K562 (cell line): ENCODE measurements around the gene PSMD9. TPM values are rescaled to one million over a fixed set of nuclear protein-coding genes. Genes with fewer than 3 reads are reported as not detected.

Experiments used
- GATA2 ChIP-seq: sonication (generic); formaldehyde crosslinking; IDR thresholded peaks from 2 replicates; pipeline ENCODE4 v1.4.0; 2020; ENCODE audit warnings: mild to moderate bottlenecking, missing genetic modification reagents
- NONO ChIP-seq, 2 experiments: fragments of 200-400 bp in 1 of 2; fragments of 450-650 bp in 1 of 2; formaldehyde crosslinking in 1 of 2; IDR thresholded peaks; 2 replicates each; pipeline ENCODE4 v1.6.1; 2017; ENCODE audit warnings: low read depth in 2 of 2, mild to moderate bottlenecking in 2 of 2, moderate library complexity in 2 of 2, low read length in 1 of 2
- NR4A1 ChIP-seq, 2 experiments: fragments of 250-450 bp in 1 of 2; fragments of 450-650 bp in 1 of 2; sonication (Bioruptor Pico) in 1 of 2; IDR thresholded peaks; 2 replicates each; pipeline versions ENCODE4 v1.4.0 to v1.6.1; 2016 to 2020; ENCODE audit warnings: mild to moderate bottlenecking in 2 of 2, missing compliant biosample characterization in 1 of 2, missing genetic modification characterization in 1 of 2, moderate library complexity in 1 of 2
- PHF8 ChIP-seq: fragments of 200-600 bp; sonication (generic); IDR thresholded peaks from 2 replicates; pipeline ENCODE4 v1.6.1; 2012; ENCODE audit warnings: mixed run types, mild to moderate bottlenecking, inconsistent platforms, low read length, moderate library complexity, borderline replicate concordance
- RCOR1 ChIP-seq, 2 experiments: IDR thresholded peaks; 2 replicates each; pipeline ENCODE4 v1.6.1; 2012; ENCODE audit warnings: low read depth in 2 of 2, low read length in 2 of 2, borderline replicate concordance in 1 of 2, improper control_type of control experiment in 1 of 2
- THRB ChIP-seq: fragments of 450-650 bp; formaldehyde crosslinking; conservative IDR thresholded peaks from 2 replicates; pipeline ENCODE4 v1.4.0; 2022; ENCODE audit warnings: mild to moderate bottlenecking, missing genetic modification characterization
- YBX1 ChIP-seq: fragments of 450-650 bp; IDR thresholded peaks from 2 replicates; pipeline ENCODE4 v1.7.1; 2016; ENCODE audit warnings: mild to moderate bottlenecking
- polyA plus RNA-seq, 8 experiments: library from polyadenylated mRNA; depleted of rRNA in 4 of 8; stranded (reverse) in 5 of 8; unstranded in 3 of 8; fragments of >200 nt; fragmentation: Nextera tagmentation in 2 of 8; fragmentation: Illumina TruSeq in 1 of 8; extraction: Ambion mirVana in 2 of 8; extraction: Trizol in 1 of 8; gene quantifications; 2 replicates each; pipeline versions ENCODE4 v1.2.1 to v1.2.3, GENCODE V29; 2011 to 2014; ENCODE audit warnings: inconsistent platforms in 1 of 8, missing spikeins in 1 of 8
- total RNA-seq, 7 experiments: library from RNA; depleted of rRNA in 6 of 7; stranded (reverse); fragments of >200 nt in 6 of 7; fragmentation: Illumina TruSeq in 2 of 7; extraction: Trizol in 2 of 7; gene quantifications; 2 replicates each; pipeline versions ENCODE4 v1.2.1 to v1.2.3, GENCODE V29; 2011 to 2021; ENCODE audit warnings: low replicate concordance in 1 of 7
- TF ChIP-seq, protein P1 (sequence below), 2 experiments: fragments of 450-650 bp in 1 of 2; sonication (generic) in 1 of 2; formaldehyde crosslinking in 1 of 2; IDR thresholded peaks in 1 of 2; conservative IDR thresholded peaks in 1 of 2; 2 replicates each; pipeline versions ENCODE4 v1.6.1 to v1.8.1; 2016 to 2023; ENCODE audit warnings: mild to moderate bottlenecking in 2 of 2, moderate library complexity in 2 of 2, inconsistent platforms in 1 of 2, missing genetic modification reagents in 1 of 2
- TF ChIP-seq, protein P2 (sequence below): IDR thresholded peaks from 2 replicates; pipeline ENCODE4 v1.6.1; 2014; ENCODE audit warnings: antibody characterized with exemption
- TF ChIP-seq, protein P3 (sequence below), 2 experiments: fragments of 200-800 bp in 1 of 2; sonication (Bioruptor generic) in 1 of 2; sonication (generic) in 1 of 2; formaldehyde crosslinking in 1 of 2; IDR thresholded peaks in 1 of 2; conservative IDR thresholded peaks in 1 of 2; 2 replicates each; pipeline versions ENCODE4 v1.5.0 to v1.6.1; 2016 to 2020; ENCODE audit warnings: missing compliant biosample characterization in 1 of 2, missing genetic modification characterization in 1 of 2, missing genetic modification reagents in 1 of 2
- TF ChIP-seq, protein P4 (sequence below): fragments of 200-800 bp; sonication (Bioruptor generic); IDR thresholded peaks from 2 replicates; pipeline ENCODE4 v1.6.1; 2016; ENCODE audit warnings: missing genetic modification characterization, missing compliant biosample characterization
- TF ChIP-seq, protein P5 (sequence below): fragments of 450-650 bp; IDR thresholded peaks from 2 replicates; pipeline ENCODE4 v1.6.1; 2016; ENCODE audit warnings: low read depth, mild to moderate bottlenecking, moderate library complexity

The PSMD9 gene
- total and polyA plus RNA-seq, 9 of the 15 experiments (the other 6 are each of a cell fraction or from before 2014, with no cell fraction given), result 12.2 to 143 (median 61.3) TPM

- TF ChIP-seq THRB (CRISPR knock-in tag) (no peak), NR4A1 (CRISPR knock-in tag; IDR thresholded peaks at IDR 0.05) (no peak), NR4A1 (tag; IDR thresholded peaks at IDR 0.05) (peak; percentile 75), YBX1 (no peak), NONO (IDR thresholded peaks at IDR 0.05; ENCODE audit: low read depth in 2 of 2, low read length in 1 of 2) (no peak), GATA2 (CRISPR knock-in tag) (peak; percentile 90), RCOR1 (IDR thresholded peaks at IDR 0.05; ENCODE audit: borderline replicate concordance in 1 of 2, low read depth in 2 of 2, low read length in 2 of 2) (peak in 1 of 2 experiments; percentile 87; a peak in 1 of 4 replicates), PHF8 (peak; percentile 72; the same call in 1 of the 2 replicates)
- TF ChIP-seq, protein P1, sequence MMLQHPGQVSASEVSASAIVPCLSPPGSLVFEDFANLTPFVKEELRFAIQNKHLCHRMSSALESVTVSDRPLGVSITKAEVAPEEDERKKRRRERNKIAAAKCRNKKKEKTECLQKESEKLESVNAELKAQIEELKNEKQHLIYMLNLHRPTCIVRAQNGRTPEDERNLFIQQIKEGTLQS (IDR thresholded peaks at IDR 0.05), result peak; percentile 93
- TF ChIP-seq, protein P1 (CRISPR knock-in tag; conservative IDR thresholded peaks at IDR 0.05), result peak; percentile 97; the same call in 1 of the 2 replicates
- TF ChIP-seq, protein P2, sequence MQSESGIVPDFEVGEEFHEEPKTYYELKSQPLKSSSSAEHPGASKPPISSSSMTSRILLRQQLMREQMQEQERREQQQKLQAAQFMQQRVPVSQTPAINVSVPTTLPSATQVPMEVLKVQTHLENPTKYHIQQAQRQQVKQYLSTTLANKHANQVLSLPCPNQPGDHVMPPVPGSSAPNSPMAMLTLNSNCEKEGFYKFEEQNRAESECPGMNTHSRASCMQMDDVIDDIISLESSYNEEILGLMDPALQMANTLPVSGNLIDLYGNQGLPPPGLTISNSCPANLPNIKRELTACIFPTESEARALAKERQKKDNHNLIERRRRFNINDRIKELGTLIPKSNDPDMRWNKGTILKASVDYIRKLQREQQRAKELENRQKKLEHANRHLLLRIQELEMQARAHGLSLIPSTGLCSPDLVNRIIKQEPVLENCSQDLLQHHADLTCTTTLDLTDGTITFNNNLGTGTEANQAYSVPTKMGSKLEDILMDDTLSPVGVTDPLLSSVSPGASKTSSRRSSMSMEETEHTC, result peak; percentile 81
- TF ChIP-seq, protein P3, sequence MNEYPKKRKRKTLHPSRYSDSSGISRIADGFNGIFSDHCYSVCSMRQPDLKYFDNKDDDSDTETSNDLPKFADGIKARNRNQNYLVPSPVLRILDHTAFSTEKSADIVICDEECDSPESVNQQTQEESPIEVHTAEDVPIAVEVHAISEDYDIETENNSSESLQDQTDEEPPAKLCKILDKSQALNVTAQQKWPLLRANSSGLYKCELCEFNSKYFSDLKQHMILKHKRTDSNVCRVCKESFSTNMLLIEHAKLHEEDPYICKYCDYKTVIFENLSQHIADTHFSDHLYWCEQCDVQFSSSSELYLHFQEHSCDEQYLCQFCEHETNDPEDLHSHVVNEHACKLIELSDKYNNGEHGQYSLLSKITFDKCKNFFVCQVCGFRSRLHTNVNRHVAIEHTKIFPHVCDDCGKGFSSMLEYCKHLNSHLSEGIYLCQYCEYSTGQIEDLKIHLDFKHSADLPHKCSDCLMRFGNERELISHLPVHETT (CRISPR knock-in tag; conservative IDR thresholded peaks at IDR 0.05 in 1 of 2, IDR thresholded peaks at IDR 0.05 in 1 of 2), result peak in 1 of 2 experiments; percentile 83; a peak in 2 of 4 replicates
- TF ChIP-seq, protein P4, sequence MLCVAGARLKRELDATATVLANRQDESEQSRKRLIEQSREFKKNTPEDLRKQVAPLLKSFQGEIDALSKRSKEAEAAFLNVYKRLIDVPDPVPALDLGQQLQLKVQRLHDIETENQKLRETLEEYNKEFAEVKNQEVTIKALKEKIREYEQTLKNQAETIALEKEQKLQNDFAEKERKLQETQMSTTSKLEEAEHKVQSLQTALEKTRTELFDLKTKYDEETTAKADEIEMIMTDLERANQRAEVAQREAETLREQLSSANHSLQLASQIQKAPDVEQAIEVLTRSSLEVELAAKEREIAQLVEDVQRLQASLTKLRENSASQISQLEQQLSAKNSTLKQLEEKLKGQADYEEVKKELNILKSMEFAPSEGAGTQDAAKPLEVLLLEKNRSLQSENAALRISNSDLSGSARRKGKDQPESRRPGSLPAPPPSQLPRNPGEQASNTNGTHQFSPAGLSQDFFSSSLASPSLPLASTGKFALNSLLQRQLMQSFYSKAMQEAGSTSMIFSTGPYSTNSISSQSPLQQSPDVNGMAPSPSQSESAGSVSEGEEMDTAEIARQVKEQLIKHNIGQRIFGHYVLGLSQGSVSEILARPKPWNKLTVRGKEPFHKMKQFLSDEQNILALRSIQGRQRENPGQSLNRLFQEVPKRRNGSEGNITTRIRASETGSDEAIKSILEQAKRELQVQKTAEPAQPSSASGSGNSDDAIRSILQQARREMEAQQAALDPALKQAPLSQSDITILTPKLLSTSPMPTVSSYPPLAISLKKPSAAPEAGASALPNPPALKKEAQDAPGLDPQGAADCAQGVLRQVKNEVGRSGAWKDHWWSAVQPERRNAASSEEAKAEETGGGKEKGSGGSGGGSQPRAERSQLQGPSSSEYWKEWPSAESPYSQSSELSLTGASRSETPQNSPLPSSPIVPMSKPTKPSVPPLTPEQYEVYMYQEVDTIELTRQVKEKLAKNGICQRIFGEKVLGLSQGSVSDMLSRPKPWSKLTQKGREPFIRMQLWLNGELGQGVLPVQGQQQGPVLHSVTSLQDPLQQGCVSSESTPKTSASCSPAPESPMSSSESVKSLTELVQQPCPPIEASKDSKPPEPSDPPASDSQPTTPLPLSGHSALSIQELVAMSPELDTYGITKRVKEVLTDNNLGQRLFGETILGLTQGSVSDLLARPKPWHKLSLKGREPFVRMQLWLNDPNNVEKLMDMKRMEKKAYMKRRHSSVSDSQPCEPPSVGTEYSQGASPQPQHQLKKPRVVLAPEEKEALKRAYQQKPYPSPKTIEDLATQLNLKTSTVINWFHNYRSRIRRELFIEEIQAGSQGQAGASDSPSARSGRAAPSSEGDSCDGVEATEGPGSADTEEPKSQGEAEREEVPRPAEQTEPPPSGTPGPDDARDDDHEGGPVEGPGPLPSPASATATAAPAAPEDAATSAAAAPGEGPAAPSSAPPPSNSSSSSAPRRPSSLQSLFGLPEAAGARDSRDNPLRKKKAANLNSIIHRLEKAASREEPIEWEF, result peak; percentile 71; the same call in 1 of the 2 replicates
- TF ChIP-seq, protein P5, sequence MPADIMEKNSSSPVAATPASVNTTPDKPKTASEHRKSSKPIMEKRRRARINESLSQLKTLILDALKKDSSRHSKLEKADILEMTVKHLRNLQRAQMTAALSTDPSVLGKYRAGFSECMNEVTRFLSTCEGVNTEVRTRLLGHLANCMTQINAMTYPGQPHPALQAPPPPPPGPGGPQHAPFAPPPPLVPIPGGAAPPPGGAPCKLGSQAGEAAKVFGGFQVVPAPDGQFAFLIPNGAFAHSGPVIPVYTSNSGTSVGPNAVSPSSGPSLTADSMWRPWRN, result no peak
Observed at GRCh38 chr12:121933522-121934308, 45.1 kb downstream of the PSMD9 start (continued).
